Measurements from ENCODE around the gene COL19A1. TPM values are rescaled to one million over a fixed set of nuclear protein-coding genes. Genes with fewer than 3 reads are reported as not detected.

The COL19A1 gene
- total and polyA plus RNA-seq, 2 experiments from 2014 or later: not detected

DNA sequence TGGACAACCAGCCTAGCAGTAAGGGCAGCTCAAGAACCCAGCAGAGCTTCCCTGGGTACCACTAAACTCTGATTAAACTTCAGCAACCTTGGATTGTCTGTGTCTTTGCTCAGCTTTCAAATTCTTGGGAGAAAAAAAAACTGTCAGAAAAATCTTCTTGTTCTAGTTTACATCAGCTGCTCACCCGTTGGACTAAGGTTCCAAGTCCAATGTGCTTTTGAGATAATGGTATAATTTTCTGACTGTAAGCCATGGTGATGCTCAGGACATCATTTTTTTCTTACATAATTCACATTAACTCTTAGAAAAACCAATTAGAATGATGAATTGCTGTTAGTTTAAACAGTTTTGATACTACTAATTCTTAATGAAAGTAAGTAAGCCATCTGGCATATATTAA, 290.7 kb downstream of the COL19A1 start:
- no peak overlapping the region for H3K4me3 ChIP-seq
- Mint-ChIP-seq H3K9me3 (no peaks in the 10 kb centered on the region), H3K4me3 (no peak overlapping the region), H3K36me3 (ENCODE audit: low read depth) (no peaks in the 10 kb centered on the region), H3K27me3 (ENCODE audit: insufficient read depth, low read depth, poor library complexity) (no peaks in the 10 kb centered on the region), H3K27ac (no peak overlapping the region), H3K4me1 (no peaks in the 10 kb centered on the region)
- H3K4me2 ChIP-seq: no peak overlapping the region
- no peak for ATAC-seq
- TF ChIP-seq NANOG (IDR thresholded peaks at IDR 0.05; ENCODE audit: borderline replicate concordance): no peak
- TF ChIP-seq CREB1 (CRISPR knock-in tag; IDR thresholded peaks at IDR 0.05; ENCODE audit: low read depth): no peak
- TF ChIP-seq, protein P1, sequence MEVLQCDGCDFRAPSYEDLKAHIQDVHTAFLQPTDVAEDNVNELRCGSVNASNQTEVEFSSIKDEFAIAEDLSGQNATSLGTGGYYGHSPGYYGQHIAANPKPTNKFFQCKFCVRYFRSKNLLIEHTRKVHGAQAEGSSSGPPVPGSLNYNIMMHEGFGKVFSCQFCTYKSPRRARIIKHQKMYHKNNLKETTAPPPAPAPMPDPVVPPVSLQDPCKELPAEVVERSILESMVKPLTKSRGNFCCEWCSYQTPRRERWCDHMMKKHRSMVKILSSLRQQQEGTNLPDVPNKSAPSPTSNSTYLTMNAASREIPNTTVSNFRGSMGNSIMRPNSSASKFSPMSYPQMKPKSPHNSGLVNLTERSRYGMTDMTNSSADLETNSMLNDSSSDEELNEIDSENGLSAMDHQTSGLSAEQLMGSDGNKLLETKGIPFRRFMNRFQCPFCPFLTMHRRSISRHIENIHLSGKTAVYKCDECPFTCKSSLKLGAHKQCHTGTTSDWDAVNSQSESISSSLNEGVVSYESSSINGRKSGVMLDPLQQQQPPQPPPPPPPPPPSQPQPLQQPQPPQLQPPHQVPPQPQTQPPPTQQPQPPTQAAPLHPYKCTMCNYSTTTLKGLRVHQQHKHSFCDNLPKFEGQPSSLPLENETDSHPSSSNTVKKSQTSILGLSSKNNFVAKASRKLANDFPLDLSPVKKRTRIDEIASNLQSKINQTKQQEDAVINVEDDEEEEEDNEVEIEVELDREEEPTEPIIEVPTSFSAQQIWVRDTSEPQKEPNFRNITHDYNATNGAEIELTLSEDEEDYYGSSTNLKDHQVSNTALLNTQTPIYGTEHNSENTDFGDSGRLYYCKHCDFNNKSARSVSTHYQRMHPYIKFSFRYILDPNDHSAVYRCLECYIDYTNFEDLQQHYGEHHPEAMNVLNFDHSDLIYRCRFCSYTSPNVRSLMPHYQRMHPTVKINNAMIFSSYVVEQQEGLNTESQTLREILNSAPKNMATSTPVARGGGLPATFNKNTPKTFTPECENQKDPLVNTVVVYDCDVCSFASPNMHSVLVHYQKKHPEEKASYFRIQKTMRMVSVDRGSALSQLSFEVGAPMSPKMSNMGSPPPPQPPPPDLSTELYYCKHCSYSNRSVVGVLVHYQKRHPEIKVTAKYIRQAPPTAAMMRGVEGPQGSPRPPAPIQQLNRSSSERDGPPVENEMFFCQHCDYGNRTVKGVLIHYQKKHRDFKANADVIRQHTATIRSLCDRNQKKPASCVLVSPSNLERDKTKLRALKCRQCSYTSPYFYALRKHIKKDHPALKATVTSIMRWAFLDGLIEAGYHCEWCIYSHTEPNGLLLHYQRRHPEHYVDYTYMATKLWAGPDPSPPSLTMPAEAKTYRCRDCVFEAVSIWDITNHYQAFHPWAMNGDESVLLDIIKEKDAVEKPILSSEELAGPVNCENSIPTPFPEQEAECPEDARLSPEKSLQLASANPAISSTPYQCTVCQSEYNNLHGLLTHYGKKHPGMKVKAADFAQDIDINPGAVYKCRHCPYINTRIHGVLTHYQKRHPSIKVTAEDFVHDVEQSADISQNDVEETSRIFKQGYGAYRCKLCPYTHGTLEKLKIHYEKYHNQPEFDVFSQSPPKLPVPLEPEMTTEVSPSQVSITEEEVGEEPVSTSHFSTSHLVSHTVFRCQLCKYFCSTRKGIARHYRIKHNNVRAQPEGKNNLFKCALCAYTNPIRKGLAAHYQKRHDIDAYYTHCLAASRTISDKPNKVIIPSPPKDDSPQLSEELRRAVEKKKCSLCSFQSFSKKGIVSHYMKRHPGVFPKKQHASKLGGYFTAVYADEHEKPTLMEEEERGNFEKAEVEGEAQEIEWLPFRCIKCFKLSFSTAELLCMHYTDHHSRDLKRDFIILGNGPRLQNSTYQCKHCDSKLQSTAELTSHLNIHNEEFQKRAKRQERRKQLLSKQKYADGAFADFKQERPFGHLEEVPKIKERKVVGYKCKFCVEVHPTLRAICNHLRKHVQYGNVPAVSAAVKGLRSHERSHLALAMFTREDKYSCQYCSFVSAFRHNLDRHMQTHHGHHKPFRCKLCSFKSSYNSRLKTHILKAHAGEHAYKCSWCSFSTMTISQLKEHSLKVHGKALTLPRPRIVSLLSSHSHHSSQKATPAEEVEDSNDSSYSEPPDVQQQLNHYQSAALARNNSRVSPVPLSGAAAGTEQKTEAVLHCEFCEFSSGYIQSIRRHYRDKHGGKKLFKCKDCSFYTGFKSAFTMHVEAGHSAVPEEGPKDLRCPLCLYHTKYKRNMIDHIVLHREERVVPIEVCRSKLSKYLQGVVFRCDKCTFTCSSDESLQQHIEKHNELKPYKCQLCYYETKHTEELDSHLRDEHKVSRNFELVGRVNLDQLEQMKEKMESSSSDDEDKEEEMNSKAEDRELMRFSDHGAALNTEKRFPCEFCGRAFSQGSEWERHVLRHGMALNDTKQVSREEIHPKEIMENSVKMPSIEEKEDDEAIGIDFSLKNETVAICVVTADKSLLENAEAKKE (CRISPR knock-in tag; IDR thresholded peaks at IDR 0.05): no peak
- no peak for TF ChIP-seq ZNF114 (CRISPR knock-in tag; IDR thresholded peaks at IDR 0.05)
- no peak for TF ChIP-seq POLR2AphosphoS5 (IDR thresholded peaks at IDR 0.05; ENCODE audit: low read depth)
- TF ChIP-seq, protein P2, sequence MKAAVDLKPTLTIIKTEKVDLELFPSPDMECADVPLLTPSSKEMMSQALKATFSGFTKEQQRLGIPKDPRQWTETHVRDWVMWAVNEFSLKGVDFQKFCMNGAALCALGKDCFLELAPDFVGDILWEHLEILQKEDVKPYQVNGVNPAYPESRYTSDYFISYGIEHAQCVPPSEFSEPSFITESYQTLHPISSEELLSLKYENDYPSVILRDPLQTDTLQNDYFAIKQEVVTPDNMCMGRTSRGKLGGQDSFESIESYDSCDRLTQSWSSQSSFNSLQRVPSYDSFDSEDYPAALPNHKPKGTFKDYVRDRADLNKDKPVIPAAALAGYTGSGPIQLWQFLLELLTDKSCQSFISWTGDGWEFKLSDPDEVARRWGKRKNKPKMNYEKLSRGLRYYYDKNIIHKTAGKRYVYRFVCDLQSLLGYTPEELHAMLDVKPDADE (IDR thresholded peaks at IDR 0.05): no peak
- no peak for TF ChIP-seq EZH2 (IDR thresholded peaks at IDR 0.05; ENCODE audit: low read depth, unreplicated experiment)
- TF ChIP-seq, protein P3, sequence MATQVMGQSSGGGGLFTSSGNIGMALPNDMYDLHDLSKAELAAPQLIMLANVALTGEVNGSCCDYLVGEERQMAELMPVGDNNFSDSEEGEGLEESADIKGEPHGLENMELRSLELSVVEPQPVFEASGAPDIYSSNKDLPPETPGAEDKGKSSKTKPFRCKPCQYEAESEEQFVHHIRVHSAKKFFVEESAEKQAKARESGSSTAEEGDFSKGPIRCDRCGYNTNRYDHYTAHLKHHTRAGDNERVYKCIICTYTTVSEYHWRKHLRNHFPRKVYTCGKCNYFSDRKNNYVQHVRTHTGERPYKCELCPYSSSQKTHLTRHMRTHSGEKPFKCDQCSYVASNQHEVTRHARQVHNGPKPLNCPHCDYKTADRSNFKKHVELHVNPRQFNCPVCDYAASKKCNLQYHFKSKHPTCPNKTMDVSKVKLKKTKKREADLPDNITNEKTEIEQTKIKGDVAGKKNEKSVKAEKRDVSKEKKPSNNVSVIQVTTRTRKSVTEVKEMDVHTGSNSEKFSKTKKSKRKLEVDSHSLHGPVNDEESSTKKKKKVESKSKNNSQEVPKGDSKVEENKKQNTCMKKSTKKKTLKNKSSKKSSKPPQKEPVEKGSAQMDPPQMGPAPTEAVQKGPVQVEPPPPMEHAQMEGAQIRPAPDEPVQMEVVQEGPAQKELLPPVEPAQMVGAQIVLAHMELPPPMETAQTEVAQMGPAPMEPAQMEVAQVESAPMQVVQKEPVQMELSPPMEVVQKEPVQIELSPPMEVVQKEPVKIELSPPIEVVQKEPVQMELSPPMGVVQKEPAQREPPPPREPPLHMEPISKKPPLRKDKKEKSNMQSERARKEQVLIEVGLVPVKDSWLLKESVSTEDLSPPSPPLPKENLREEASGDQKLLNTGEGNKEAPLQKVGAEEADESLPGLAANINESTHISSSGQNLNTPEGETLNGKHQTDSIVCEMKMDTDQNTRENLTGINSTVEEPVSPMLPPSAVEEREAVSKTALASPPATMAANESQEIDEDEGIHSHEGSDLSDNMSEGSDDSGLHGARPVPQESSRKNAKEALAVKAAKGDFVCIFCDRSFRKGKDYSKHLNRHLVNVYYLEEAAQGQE (IDR thresholded peaks at IDR 0.05; ENCODE audit: unreplicated experiment): no peak
- H3K27ac ChIP-seq (ENCODE audit: low read depth): no peak overlapping the region
- no peaks in the 10 kb centered on the region for H3K4me1 ChIP-seq (ENCODE audit: insufficient read depth)
- no peaks in the 10 kb centered on the region for H3K36me3 ChIP-seq (ENCODE audit: insufficient read depth)
- no peaks in the 10 kb centered on the region for H4K20me1 ChIP-seq (replicated peaks; ENCODE audit: insufficient read depth)
- H3K27me3 ChIP-seq (ENCODE audit: insufficient read depth): no peaks in the 10 kb centered on the region
- no peaks in the 10 kb centered on the region for H3F3A ChIP-seq (replicated peaks; ENCODE audit: low read depth)
- no peaks in the 10 kb centered on the region for H3K79me2 ChIP-seq (replicated peaks; ENCODE audit: insufficient read depth)
- H3K9me2 ChIP-seq (ENCODE audit: insufficient read depth): no peaks in the 10 kb centered on the region
- DNase-seq (ENCODE audit: low spot score): no peak
- H2AFZ ChIP-seq: no peak overlapping the region

Data from GM23338 (cell line).